CD4-positive, alpha-beta T cell treated with Interleukin-4 for 4 hours (primary cell): ENCODE results near the gene TEX47.
A peak's percentile ranks its signal among the peaks of the same experiment; 100 is the strongest.

ENCODE experiments used
- DNase-seq: peaks from one replicate; pipeline ENCODE4 v3.0.0-alpha.2; 2020

Gene TEX47

GRCh38 chr7:88795553-88795952 is at the start of gene TEX47:
TEX47 (minus strand) TSS chr7:88795737; CDS start chr7:88794942, 795 bp downstream.
- no peak for DNase-seq

GRCh38 chr7:88845091-88845490 is 49.6 kb upstream of the TEX47 start:
- no peak for DNase-seq

- DNase-seq, result no peak
Measured at GRCh38 chr7:88842201-88842600, 46.7 kb upstream of the TEX47 start.

GRCh38 chr7:88835147-88835728 is 39.7 kb upstream of the TEX47 start:
- DNase-seq, result no peak

- DNase-seq, result no peak
Measured at GRCh38 chr7:88826222-88826621, 30.7 kb upstream of the TEX47 start.

GRCh38 chr7:88818552-88818951 is 23.0 kb upstream of the TEX47 start:
- DNase-seq, result no peak

- no peak for DNase-seq
Measured at GRCh38 chr7:88806280-88807037, 10.9 kb upstream of the TEX47 start.

GRCh38 chr7:88801046-88801445 is 5.5 kb upstream of the TEX47 start:
- no peak for DNase-seq

- DNase-seq, result no peak
Measured at GRCh38 chr7:88792361-88792760, 3.2 kb downstream of the TEX47 start.

- no peak for DNase-seq
Measured at GRCh38 chr7:88791891-88792290, 3.6 kb downstream of the TEX47 start.

- peak; percentile 18 for DNase-seq
Measured at GRCh38 chr7:88789480-88790064, 6.0 kb downstream of the TEX47 start.

- no peak for DNase-seq
Measured at GRCh38 chr7:88787777-88788176, 7.8 kb downstream of the TEX47 start.

- DNase-seq, result no peak
Measured at GRCh38 chr7:88775838-88776237, 19.7 kb downstream of the TEX47 start.

- DNase-seq, result no peak
Measured at GRCh38 chr7:88772776-88773175, 22.8 kb downstream of the TEX47 start.

- DNase-seq, result no peak
Measured at GRCh38 chr7:88771417-88771816, 24.1 kb downstream of the TEX47 start.

GRCh38 chr7:88761779-88762178 is 33.8 kb downstream of the TEX47 start:
- DNase-seq, result no peak

- no peak for DNase-seq
Measured at GRCh38 chr7:88760136-88760515, 35.4 kb downstream of the TEX47 start.

GRCh38 chr7:88759230-88760135 is 36.1 kb downstream of the TEX47 start, which contains the start of gene ZNF804B:
ZNF804B (plus strand) TSS chr7:88759700; CDS start chr7:88759977, 277 bp downstream.
- no peak for DNase-seq

GRCh38 chr7:88758381-88759229 is 36.9 kb downstream of the TEX47 start:
- no peak for DNase-seq

GRCh38 chr7:88757371-88757770 is 38.2 kb downstream of the TEX47 start:
- DNase-seq, result no peak

- no peak for DNase-seq
Measured at GRCh38 chr7:88756802-88757201, 38.7 kb downstream of the TEX47 start.

- DNase-seq, result no peak
Measured at GRCh38 chr7:88746126-88746525, 49.4 kb downstream of the TEX47 start.
